HG03045 (cell line): ENCODE results near the gene AP4E1.
"Not testable (repeated sequence)": the region's sequence is repeated elsewhere in the genome, so short reads cannot be mapped to it uniquely, and the experiment has no call there.

Experiments
- ATAC-seq: cut with Tn5 transposase; IDR thresholded peaks from one replicate; pipeline ENCODE4 v1.9.1; 2021; ENCODE audit warnings: mild to moderate bottlenecking, moderate library complexity; ENCODE audit not compliant: unreplicated experiment

Gene AP4E1

DNA sequence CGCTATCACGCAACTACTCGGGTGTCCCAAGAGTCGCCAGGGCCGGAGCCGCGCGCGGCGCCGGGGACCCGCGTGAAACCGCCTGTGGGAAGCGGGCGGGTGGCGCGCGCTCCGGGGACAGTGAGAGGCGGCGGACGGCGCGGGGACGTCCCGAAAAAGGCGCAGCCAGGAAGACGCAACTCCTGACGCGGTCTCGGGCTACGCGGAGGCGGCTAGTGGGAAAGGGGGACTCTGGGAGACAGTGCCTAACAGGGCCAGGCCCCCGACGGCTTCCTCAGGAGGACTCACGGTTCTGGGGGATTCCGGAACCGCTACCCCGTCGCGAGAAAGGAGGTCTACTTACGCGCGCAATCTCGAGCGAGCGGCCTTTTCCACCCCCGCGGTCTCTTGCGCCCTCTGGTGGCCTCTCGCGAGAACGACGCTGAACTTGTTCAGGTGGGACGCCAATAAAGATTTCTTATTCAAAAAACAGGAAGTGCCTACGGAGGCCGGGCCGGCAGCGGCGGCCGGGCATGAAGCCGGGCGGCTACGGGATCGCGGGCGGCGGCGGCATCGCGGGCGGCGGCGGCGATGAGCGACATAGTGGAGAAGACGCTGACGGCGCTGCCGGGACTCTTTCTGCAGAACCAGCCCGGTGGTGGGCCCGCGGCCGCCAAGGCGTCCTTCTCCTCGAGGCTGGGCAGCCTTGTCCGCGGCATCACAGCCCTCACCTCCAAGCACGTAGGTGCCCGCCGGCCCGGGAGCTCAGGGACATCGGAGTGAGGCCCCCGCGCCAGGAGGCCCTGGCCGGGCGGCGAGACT lies at the start of gene AP4E1:
Gene AP4E1, plus strand, starts transcription at position 475 of the 801 bp plus-strand sequence. Its CDS starts 96 bp downstream, at position 571.
- peak; percentile 52 for ATAC-seq

DNA sequence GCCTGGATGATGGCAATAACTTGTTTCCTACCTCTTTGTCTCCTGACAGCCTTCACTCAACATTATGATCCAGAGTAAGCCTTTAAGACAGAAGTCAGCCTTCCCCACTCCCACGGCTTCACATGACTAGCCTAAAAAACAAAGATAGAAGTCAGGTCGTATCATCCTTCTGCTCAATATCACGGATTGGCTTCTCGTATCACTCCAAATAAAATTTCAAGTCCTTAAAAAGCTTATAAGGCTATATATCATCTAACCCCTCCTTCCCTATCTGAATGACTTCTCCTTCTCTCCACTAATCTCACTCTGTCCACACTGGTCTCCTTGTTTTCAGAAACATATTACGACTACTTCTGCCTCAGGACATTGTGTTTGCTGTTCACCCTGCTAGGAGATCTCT lies 47.7 kb upstream of the AP4E1 start:
- ATAC-seq = no peak

DNA sequence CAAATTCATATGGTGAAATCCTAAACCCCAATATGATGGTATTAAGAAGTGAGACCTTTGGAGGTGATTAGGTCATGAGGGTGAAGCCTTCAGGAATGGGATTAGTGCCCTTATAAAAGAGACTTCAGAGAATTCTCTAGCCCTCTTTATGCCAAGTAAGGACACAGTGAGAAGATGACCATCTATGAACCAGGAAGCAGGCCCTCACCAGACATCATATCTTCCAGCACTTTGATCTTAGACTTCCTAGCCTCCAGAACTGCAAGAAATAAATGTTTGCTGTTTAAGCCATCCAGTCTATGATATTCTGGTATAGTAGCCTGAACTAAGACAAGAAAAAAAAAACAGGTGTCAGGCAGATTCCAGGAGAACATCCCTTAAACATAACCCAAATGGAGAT lies 45.9 kb upstream of the AP4E1 start:
- ATAC-seq = no peak

DNA sequence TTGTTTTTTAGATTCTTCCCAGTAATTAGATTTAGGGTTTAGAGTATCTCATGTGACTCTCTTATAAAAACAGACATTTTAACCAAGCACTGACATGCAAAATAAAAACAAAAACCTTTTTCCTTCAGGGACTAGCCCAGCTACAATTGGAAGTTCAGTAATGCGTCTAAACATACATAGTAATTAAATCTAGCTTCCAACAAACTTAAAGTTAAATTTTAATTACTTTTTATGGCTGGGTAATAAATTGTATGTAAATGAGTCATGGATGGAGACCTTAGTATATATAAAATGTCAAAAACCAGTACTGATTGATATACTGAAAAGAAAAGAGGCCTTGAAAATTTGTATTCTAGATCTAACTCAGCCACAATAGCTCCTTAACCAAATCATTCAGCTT lies 43.6 kb upstream of the AP4E1 start:
- ATAC-seq = no peak

DNA sequence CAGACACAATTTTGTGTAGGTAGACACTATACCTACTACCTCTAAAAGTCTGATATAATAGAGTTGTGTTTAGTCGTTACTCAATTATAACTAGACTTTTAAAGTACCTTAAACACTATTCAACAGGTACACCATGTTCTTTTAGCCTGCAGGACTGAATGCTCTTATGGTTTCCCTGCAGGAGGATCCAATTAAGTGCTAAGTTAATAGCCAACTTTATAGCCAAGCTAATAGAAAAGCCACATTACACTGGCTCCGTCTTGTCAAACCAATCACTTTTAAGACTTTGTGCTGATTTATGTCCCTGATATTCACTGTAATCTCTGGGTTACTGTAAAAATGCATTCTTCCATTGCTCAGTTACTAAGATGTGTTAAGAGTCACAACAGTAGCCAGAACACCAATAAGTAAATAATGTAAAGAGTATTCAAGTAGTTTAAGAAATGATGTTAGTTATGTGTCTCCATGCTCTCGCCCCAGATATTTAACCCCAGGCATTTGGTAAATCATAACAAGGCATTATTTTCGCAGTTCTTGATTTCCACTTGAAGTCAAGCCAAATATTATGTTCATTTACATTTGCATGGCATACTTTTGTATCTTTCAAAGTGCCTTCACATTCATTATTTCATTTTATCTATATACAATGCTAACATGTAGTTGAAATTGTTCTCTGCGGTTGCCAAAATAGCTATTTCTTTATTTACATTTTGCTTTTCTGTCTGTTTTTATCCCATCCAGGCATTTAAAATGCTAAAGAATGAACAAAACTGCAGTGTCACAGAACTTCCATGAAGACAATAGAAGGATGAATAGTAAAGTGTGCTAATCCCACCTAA lies 42.7 kb upstream of the AP4E1 start:
- no peak for ATAC-seq

DNA sequence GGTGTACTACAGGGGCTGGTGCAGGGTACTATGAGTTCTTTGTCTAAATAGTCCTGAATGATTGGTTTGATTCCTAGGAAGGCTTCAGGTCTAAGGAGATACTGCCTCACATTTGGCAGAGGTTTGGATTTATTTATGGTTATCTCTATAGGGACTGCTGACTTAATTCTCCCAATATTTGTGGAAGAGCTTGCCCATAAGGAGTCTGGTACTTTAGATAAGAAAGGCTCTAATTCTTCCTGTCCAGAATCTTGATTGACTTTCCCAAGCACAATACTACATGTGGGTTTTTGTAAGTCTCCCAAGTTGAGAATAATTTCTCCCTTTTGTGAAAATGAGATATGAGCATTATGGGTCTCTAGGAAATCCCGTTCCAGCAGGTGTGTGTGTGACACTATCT lies 36.7 kb upstream of the AP4E1 start:
- ATAC-seq = no peak

DNA sequence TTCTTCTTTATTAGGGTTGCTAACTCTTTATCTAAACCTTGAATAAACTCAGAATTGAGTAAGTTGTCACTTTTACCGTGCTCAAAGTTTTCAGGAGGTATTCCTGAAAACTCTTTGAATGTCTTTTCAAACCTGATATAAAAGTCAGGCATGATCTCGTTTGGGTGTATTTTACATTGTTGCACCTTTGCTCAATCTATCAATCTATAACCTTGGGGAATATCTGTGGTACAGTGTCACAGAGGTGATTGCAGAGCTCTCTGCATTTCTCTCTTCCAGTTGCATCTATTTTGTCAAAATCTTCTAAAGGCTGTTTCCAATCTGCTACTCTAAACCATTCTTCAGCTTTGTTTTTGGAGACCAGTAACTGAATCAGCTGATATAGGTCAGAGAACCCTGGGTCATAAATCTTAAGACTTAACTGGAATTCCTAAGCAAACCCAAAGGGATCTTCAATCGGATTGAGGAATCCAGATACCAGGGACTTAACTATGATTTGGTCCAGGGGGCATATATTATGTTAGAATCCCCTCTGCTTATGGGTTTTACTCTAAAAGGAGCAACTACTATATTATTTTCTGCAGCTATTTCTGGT lies 35.6 kb upstream of the AP4E1 start:
- no peak for ATAC-seq

DNA sequence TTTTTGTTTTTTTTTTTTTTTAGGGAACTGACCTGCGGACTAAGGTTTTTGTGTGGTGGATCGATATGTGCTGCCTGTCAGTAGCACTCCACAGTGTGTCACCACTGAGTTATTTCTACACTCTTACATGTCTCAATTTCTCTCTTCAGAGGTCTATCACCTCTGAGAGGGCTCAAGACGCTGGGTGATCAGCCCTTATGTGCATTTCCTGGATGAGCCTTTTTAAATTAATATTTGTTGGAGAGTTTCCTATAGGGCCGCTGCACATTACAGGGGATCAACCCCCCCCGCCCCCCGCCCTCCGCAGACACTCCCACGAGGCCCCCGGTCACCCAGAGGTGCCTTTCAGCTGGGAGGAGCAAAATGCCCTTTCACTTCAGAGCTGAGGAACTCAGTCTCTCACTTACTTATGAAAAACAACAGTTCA lies 34.5 kb upstream of the AP4E1 start:
- ATAC-seq = peak; percentile 59

DNA sequence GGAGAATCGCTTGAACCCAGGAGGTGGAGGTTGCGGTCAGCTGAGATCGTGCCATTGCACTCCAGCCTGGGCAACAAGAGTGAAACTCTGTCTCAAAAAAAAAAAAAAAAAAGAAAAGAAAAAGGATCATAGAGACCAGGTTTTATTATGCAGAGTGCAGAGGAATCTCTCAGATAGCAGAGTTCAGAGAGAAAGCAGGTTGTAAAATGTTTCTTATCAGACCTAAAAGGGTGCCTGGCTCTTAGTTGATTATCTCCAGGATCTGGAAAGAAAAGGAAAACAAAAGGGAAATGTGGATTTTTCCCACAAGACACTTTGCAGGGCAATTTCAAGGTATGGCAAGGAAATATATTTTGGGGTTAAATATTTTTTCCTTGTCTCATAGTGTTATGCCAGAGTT lies 33.2 kb upstream of the AP4E1 start:
- ATAC-seq = not testable (repeated sequence)

DNA sequence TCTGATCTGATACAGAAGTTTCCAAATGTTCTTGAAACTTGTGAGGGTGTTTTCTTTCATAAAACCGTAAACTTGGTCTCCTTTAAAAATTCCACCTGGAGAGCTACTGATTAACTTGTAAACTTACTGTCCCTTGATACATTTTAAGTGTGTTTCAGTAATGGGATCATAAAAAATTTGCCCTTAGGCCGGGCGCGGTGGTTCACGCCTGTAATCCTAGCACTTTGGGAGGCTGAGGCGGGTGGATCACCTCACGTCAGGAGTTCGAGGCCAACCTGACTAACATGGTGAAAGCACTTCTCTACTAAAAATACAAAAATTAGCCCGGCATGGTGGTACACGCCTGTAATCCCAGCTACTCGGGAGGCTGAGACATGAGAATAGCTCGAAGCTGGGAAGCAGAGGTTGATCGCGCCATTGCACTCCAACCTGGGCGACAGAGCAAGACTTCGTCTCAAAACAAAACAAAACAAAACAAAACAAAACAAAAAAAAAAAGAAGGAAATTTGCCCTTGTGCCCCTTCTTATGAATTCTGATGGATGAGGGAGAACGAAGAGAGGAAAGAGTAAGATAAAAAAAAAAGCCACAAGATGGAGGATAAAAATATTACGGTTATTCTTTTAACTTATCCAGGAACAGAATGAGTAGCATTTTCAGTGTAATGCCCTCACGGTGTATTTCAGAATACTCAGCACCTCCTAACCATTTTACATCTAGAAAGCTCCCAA lies 32.1 kb upstream of the AP4E1 start:
- no peak for ATAC-seq

DNA sequence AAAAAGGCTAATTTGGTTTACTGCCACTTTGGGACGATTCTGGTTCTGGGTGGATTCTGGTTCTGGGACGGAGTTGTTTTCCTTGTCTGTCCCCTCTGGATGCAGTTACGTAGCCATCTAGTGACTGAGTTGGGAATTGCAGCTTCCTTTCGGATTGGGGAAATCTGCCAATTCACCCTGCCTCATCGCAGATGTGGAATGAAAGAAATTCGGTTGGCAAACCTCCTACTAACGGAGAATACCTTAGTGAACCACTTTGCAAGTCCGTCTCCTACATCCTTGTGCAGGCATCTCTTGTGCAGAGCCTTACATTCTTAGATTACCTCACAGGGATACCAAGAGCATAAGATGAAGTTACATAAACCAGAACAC lies 31.5 kb upstream of the AP4E1 start:
- no peak for ATAC-seq

DNA sequence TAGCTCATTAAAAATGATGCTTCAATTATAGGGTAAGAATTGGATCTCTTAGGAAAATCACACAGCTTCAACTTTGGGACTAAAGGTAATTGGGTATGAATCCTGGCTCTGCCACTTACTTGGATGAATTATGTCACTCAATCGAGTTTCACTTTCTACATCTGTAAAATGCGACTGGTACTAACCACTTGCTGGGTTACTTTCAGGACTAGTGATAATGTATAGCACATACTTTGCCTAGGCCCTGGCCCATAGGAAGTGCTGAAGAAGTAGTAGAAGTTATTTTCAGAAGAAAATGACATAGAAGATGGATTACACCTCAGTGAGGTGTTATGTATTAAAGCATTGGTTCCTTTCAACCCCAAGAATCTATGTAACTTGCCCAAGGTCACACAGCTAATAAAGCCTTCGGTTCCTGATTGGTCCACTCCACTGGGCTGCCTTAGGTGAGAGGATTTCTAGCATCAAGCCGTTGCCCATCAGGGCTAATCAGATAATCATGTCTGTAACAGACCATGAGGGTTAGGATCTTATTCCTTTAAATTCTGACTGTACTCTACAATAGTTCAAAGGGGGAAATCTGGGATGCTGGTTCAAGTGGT lies 29.4 kb upstream of the AP4E1 start:
- ATAC-seq = peak; percentile 54

DNA sequence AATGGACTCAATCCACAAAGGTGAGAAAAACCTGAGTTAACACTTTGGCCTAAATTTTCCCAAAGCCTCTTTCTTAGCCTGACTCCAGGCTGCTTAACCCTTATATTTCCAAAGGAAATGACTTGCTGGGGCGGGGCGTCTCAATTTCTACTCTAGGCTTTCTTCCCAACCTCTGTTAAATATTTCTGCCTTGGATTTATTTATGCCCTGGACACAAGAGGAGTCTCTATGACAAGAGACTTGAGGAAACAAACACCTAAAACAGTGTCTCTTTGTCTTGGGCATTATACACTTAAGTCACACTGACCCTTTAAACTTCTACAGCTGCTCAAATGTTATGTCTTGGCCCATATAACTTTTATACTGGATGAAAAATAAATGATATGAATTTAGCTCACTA lies 28.3 kb upstream of the AP4E1 start:
- ATAC-seq = no peak

DNA sequence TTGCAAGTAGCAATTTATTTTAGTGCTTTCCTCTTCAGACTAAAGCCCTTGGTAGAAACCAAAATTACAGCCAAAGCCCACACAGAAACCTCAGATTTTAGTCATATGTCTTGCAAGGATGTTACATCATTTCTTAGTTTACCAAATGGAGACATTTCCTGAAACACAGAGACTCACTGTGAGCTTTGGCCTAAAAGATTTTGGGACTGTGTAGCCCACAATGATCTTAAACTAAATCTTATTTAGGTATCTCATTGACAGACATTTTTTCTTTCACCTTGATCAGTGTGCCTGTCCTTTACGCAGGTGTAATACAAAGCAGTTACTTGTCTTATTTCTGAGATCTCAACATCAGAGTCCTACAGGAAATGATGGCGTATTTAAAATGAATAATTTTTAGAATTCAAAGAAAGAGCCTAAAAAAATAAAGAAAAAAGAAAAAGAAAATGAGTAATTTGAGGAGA lies 27.8 kb upstream of the AP4E1 start:
- no peak for ATAC-seq

DNA sequence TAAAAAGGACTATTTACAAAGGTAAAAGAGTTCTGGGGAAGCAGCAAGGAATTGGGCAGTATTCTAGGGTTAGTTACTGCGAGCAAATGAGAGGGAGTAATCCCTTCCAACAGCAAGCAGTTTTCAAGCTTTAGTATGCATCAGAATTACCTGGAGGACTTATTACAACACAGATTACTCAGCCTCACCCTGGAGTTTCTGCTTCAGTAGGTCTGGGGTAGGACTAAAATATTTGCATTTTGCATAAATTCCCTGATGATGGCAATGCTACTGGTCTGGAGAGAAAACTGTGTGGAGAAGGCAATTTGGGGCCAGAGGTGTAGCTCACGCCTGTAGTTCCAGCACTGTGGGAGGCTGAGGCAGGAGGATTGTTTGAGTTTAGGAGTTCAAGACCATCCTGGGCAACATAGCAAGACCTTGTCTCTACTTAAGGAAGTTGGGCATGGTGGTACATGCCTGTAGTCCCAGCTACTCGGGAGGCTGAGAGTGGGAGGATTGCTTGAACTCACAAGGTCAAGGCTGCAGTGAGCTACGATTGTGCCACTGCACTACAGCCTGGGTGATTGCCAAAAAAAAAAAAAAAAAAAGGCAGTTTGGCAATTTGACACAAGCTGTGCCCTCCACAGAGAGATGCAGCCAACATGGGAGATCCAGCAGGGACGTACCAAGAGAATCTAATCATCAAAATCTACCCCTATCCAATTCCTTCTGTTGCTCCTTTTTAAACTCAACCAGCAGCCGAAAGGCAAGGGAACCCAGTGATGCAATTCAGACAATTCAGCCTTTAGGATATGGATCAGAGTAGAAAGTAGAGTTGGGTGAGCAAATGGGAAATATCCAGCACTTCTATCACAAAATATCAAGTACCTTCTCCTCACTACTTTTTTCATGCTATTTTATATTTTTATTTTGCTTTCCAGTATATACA lies 27.1 kb upstream of the AP4E1 start:
- ATAC-seq = no peak

DNA sequence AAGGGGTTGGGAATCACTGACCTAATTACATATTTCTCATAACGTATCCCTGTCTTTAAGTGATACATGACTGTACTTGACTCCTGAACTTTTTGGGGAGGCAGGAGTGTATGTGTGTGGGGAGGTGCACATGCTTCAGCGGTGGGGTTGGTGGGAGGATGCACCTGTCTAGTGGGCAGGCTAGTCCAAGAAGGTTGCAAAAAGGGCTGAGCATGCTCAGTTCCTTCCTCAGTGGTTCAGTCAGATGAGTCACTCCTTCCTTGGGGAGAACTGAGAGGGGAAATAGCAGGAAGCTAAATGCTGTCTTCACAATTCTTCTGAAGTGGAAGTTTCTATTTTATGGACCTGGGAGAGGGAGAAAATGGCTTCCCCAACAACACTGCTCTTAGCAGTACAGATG lies 24.6 kb upstream of the AP4E1 start:
- no peak for ATAC-seq

DNA sequence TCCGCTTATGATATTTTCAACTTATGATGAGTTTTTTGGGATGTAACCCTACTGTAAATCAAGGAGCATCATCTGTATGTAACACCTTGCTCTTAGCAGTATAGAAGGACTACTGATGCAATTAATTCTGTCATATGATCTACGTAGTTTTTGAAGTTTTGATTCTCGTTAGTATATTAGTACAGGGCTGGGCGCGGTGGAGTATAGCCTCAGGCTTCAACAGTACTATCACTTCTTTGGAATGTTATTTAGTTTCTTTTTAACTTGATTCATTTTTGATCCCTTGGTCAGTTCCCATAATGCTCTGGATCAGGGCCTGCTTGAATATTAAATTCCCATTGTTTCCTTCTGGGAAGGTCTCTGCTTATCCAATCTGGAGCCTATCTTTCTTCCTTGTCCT lies 23.9 kb upstream of the AP4E1 start:
- no peak for ATAC-seq

DNA sequence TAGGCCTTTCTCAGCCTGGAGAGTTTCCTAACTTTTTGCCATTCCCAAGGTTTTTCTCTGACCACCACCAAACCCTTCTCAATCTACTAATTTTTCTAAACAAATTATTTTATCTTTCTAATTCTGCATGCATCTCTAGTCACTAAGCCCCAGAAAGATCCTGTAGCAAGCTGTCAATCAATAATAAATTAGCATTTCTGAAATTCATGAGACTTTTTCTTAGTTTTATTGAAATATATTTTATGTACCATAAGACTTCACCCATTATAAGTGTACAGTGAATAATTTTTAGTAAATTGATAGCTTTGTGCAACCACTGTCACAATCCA lies 22.4 kb upstream of the AP4E1 start:
- no peak for ATAC-seq

DNA sequence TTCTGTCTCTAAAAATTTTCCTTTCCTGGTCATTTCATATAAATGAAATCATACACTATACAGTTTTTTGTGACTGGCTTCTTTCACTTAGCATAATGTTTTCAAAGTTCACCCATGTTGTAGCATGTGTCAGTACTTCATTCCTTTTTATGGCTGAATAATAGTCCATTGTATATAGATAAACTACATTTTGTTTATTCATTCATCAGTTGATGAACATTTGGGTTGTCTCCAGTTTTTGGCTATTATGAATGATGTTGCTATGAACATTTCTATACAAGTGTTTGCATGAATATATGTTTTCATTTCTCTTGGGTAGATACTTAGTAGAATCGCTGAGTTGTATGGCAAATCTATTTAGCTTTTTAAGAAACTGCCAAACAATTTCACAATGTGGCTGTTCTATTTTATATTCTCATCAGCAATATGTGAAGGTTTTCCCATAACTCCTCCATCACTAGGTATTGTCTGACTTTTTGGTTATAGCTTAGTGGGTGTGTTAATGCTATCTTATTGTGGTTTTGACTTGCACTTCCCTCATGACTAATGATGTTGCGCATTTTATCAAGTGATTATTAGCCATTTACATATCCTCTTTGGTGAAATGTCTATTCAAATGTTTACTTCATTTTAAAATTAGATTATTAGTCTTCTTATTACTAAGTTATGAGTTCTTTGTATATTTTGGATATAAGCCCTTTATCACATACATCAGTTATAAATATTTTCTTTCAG lies 21.7 kb upstream of the AP4E1 start:
- ATAC-seq = no peak
